Caco-2 (cell line): ENCODE results near the gene THADA. TPM values are rescaled to one million over a fixed set of nuclear protein-coding genes. Genes with fewer than 3 reads are reported as not detected.

Source experiments
- BruUV-seq: library from RNA; stranded (reverse); fragments of 400-500 nt; replicated peaks from 2 replicates; lab custom pipeline; 2021; lab: Mats Ljungman, UMichigan
- CTCF ChIA-PET: fragments of 300-600 bp; sonication (Branson Sonifier 250); formaldehyde crosslinking; loops from one replicate; lab custom pipeline; 2022; ENCODE audit warnings: antibody characterized with exemption; lab: Charles Lee
- POLR2A ChIA-PET: fragments of 300-600 bp; sonication (Branson Sonifier 250); formaldehyde crosslinking; loops from one replicate; lab custom pipeline; 2022; ENCODE audit warnings: antibody characterized with exemption; lab: Charles Lee
- DNase-seq, 2 experiments: peaks; one replicate each; pipeline versions ENCODE4 v3.0.0 to v3.0.0-alpha.2; 2020 to 2022
- H3K27me3 ChIP-seq: replicated peaks from 2 replicates; pipeline ENCODE4 v1.6.0; 2011; ENCODE audit warnings: low read length; ENCODE audit not compliant: control insufficient read depth, insufficient read depth
- H3K36me3 ChIP-seq: 2 replicates; pipeline ENCODE4 v1.5.1; 2011; ENCODE audit warnings: low read length; ENCODE audit not compliant: control insufficient read depth, insufficient read depth
- H3K4me1 ChIP-seq: fragments of 250-450 bp; sonication (Bioruptor Pico); 2 replicates; pipeline ENCODE4 v1.5.1; 2020; ENCODE audit warnings: mild to moderate bottlenecking
- H3K4me3 ChIP-seq: 2 replicates; pipeline ENCODE4 v1.5.1; 2011; ENCODE audit warnings: low read depth, mild to moderate bottlenecking, control low read depth, low read length
- H3K9me3 ChIP-seq: fragments of 250-450 bp; sonication (Bioruptor Pico); 2 replicates; pipeline ENCODE4 v1.5.1; 2020; ENCODE audit warnings: mild to moderate bottlenecking, moderate library complexity
- H3K27ac Mint-ChIP-seq: one replicate; pipeline ENCODE4 v1.8.0; 2022; ENCODE audit warnings: mixed read lengths; ENCODE audit not compliant: unreplicated experiment
- H3K27me3 Mint-ChIP-seq: one replicate; pipeline ENCODE4 v1.8.0; 2022; ENCODE audit warnings: mixed read lengths; ENCODE audit not compliant: insufficient read depth, unreplicated experiment
- H3K36me3 Mint-ChIP-seq: one replicate; pipeline ENCODE4 v1.8.0; 2022; ENCODE audit warnings: mild to moderate bottlenecking, mixed read lengths; ENCODE audit not compliant: insufficient read depth, unreplicated experiment
- H3K4me1 Mint-ChIP-seq: one replicate; pipeline ENCODE4 v1.8.0; 2022; ENCODE audit warnings: low read depth, mixed read lengths; ENCODE audit not compliant: unreplicated experiment
- H3K4me3 Mint-ChIP-seq: one replicate; pipeline ENCODE4 v1.8.0; 2022; ENCODE audit warnings: mild to moderate bottlenecking, moderate library complexity, mixed read lengths; ENCODE audit not compliant: unreplicated experiment
- H3K9me3 Mint-ChIP-seq: one replicate; pipeline ENCODE4 v1.8.0; 2022; ENCODE audit warnings: mixed read lengths; ENCODE audit not compliant: unreplicated experiment
- intact Hi-C: fragments of 100-400 bp; cut with micrococcal nuclease; formaldehyde crosslinking; loops from one replicate; pipeline ENCODE4 v1.10.0; 2022; ENCODE audit not compliant: unreplicated experiment
- total RNA-seq: library from RNA; stranded (reverse); gene quantifications from 2 replicates; pipeline ENCODE4 v1.2.3, GENCODE V29; 2022
- TF ChIP-seq, protein P1 (sequence below), 2 experiments: fragments of 200-600 bp in 1 of 2; IDR thresholded peaks; 1 replicate in 1 of 2; 2 replicates in 1 of 2; pipeline versions ENCODE4 v1.5.1 to v1.8.0; 2011 to 2022; ENCODE audit warnings: antibody characterized with exemption in 1 of 2, control low read depth in 1 of 2, inconsistent platforms in 1 of 2, low read depth in 1 of 2, low read length in 1 of 2, mild to moderate bottlenecking in 1 of 2, moderate library complexity in 1 of 2; ENCODE audit not compliant: insufficient read depth in 1 of 2, severe bottlenecking in 1 of 2, unreplicated experiment in 1 of 2

THADA gene
- total RNA-seq, 1 experiment from 2014 or later = 33.8 TPM

DNA sequence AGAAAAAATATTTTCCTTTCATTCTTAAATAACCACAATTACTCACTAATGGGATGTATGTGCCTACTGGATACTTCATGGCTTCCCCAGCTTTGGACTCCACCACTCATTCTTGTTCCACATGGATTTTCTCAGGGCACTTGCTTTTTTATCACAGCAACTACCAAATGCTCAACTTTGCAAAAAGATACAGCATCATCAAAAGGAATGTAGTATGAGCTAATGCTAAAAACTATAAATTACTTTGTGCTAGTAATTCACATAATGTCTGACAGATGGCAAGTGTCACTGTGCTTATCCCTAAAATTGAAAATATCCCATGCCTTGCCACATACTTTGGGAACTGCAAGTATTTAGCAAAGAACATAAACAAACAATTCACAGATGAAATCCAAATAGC is 239.1 kb downstream of the THADA start:
- no peaks in the 10 kb centered on the region for H3K9me3 Mint-ChIP-seq
- ChIA-PET CTCF (no interaction called here), POLR2A (no interaction called here)
- no peaks in the 10 kb centered on the region for H3K27me3 Mint-ChIP-seq
- H3K36me3 Mint-ChIP-seq = no peaks in the 10 kb centered on the region
- no peak overlapping the region for H3K27ac Mint-ChIP-seq
- Histone ChIP-seq H3K36me3 (no peaks in the 10 kb centered on the region; the same call in 1 of the 2 replicates), H3K4me3 (no peak overlapping the region), H3K9me3 (no peaks in the 10 kb centered on the region), H3K4me1 (peaks cover 9% of the 10 kb centered on the region; the same call in 1 of the 2 replicates), H3K27me3 (no peaks in the 10 kb centered on the region)
- no TSS peak for BruUV-seq
- H3K4me1 Mint-ChIP-seq = no peaks in the 10 kb centered on the region
- intact Hi-C loops = no loop called here
- DNase-seq = no peak
- TF ChIP-seq, protein P1, sequence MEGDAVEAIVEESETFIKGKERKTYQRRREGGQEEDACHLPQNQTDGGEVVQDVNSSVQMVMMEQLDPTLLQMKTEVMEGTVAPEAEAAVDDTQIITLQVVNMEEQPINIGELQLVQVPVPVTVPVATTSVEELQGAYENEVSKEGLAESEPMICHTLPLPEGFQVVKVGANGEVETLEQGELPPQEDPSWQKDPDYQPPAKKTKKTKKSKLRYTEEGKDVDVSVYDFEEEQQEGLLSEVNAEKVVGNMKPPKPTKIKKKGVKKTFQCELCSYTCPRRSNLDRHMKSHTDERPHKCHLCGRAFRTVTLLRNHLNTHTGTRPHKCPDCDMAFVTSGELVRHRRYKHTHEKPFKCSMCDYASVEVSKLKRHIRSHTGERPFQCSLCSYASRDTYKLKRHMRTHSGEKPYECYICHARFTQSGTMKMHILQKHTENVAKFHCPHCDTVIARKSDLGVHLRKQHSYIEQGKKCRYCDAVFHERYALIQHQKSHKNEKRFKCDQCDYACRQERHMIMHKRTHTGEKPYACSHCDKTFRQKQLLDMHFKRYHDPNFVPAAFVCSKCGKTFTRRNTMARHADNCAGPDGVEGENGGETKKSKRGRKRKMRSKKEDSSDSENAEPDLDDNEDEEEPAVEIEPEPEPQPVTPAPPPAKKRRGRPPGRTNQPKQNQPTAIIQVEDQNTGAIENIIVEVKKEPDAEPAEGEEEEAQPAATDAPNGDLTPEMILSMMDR (IDR thresholded peaks at IDR 0.05; ENCODE audit: insufficient read depth in 1 of 2, low read depth in 1 of 2, low read length in 1 of 2, severe bottlenecking in 1 of 2, unreplicated experiment in 1 of 2) = no peak
- H3K4me3 Mint-ChIP-seq = no peak overlapping the region

DNA sequence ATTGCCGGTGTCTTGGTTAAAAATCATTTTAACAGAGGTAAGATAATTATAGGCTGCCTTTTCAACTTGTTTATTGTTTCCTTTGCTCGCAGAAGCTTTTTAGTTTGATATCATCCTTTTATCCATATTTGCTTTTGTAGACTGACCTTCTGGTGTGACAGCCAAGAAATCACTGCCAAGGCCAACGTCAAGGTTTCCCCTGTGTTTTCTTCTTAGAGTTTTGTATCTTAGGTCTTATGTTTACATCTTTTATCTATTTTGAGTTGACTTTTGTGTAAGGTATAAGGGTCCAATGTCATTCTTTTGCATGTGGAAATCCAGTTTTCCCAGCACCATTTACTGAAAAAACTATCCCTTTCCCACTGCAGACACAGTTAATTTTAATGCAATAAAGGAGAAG is 240.4 kb downstream of the THADA start:
- H3K4me1 Mint-ChIP-seq = peaks cover 7% of the 10 kb centered on the region

DNA sequence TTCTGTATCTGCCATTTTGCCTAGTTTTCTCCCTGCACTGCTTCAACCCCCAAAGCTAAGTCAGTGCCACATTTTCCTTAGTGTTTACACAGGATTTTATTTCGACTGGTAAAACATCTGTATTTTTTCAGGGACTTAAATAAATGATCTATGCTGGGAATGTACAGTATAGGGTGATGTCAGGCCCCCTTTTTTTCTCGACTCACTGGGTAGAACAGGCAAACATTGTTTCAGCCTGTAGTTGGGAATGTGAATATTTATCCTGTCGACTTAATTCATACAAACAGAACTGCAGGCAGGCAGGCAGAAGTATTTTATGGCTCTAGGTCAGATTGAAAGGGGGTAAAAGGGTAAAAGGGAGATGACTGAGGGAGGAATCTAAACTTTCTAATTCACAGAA is 245.9 kb downstream of the THADA start:
- no peaks in the 10 kb centered on the region for H3K9me3 Mint-ChIP-seq
- no peaks in the 10 kb centered on the region for H3K9me3 ChIP-seq
- no peak overlapping the region for H3K4me3 ChIP-seq
- POLR2A ChIA-PET = no interaction called here
- CTCF ChIA-PET = no interaction called here
- H3K27ac Mint-ChIP-seq = peak overlapping the region; percentile 10
- DNase-seq = no peak
- peaks cover 40% of the 10 kb centered on the region for H3K4me1 Mint-ChIP-seq
- no peaks in the 10 kb centered on the region for H3K27me3 Mint-ChIP-seq
- H3K36me3 ChIP-seq = no peaks in the 10 kb centered on the region
- no peaks in the 10 kb centered on the region for H3K36me3 Mint-ChIP-seq
- intact Hi-C loops = no loop called here
- TF ChIP-seq, protein P1 (IDR thresholded peaks at IDR 0.05; ENCODE audit: insufficient read depth in 1 of 2, low read depth in 1 of 2, low read length in 1 of 2, severe bottlenecking in 1 of 2, unreplicated experiment in 1 of 2) = no peak
- peaks cover 23% of the 10 kb centered on the region for H3K4me1 ChIP-seq
- H3K27me3 ChIP-seq = no peaks in the 10 kb centered on the region
- H3K4me3 Mint-ChIP-seq = no peak overlapping the region
- no TSS peak for BruUV-seq

More for the DNA sequence above, 240.4 kb downstream of the THADA start:
- intact Hi-C loops = no loop called here
- Histone ChIP-seq H3K27me3 (no peaks in the 10 kb centered on the region), H3K36me3 (no peaks in the 10 kb centered on the region), H3K9me3 (no peaks in the 10 kb centered on the region), H3K4me1 (peaks cover 10% of the 10 kb centered on the region; the same call in 1 of the 2 replicates), H3K4me3 (no peak overlapping the region)
- Mint-ChIP-seq H3K9me3 (no peaks in the 10 kb centered on the region), H3K27me3 (no peaks in the 10 kb centered on the region), H3K4me3 (no peak overlapping the region), H3K36me3 (no peaks in the 10 kb centered on the region), H3K27ac (no peak overlapping the region)
- POLR2A ChIA-PET = no interaction called here
- CTCF ChIA-PET = no interaction called here
- no peak for DNase-seq
- BruUV-seq = no TSS peak
- TF ChIP-seq, protein P1 (IDR thresholded peaks at IDR 0.05; ENCODE audit: insufficient read depth in 1 of 2, low read depth in 1 of 2, low read length in 1 of 2, severe bottlenecking in 1 of 2, unreplicated experiment in 1 of 2) = no peak
